Stimulated activated CD4-positive, alpha-beta T cell treated with anti-CD3 and anti-CD28 coated beads, Interleukin-4, amount 100 ng/mL, for 24 hours (primary cell): ENCODE measurements around the gene GMCL1.
"Not testable (repeated sequence)": the region's sequence is repeated elsewhere in the genome, so short reads cannot be mapped to it uniquely, and the experiment has no call there.

Experiments used
- DNase-seq: peaks from one replicate; pipeline ENCODE4 v3.0.0-alpha.2; 2020

Gene GMCL1, protein sequence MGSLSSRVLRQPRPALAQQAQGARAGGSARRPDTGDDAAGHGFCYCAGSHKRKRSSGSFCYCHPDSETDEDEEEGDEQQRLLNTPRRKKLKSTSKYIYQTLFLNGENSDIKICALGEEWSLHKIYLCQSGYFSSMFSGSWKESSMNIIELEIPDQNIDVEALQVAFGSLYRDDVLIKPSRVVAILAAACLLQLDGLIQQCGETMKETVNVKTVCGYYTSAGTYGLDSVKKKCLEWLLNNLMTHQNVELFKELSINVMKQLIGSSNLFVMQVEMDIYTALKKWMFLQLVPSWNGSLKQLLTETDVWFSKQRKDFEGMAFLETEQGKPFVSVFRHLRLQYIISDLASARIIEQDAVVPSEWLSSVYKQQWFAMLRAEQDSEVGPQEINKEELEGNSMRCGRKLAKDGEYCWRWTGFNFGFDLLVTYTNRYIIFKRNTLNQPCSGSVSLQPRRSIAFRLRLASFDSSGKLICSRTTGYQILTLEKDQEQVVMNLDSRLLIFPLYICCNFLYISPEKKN

DNA sequence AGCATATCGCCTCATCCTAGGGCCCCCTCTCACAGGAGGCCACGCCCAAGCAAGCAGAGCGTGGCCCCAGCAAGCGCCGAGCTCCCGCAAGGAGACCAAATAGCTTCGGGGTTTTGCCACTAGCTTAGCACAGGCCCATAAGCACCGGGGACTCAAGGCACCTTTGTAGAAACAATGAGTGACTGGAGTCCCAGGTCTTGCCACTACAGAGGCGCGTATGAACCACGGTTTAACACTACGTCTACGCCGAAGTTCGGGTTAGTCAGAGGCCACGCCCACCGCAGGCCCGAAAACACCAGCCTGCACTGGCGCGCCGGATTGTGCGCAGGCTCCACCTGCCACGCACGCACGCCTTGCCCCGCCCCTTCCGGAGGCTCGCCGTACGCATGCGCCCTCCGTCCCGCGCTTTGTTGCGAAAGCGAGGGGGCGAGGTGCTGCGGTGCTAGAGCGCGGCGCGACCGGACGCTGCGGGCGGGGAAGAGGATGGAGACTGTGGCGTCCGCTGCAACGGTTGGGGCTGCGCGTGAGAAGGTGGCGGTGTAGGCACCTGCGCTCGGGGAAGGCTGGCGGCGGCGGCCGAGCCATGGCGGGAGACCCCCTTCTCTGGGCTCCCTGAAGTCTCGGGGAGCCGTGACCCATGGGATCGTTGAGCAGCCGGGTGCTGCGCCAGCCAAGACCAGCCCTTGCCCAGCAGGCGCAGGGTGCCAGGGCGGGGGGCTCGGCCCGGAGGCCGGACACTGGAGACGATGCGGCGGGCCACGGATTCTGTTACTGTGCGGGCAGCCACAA lies at the start of gene GMCL1:
TSS of gene GMCL1 (plus strand) at position 405 of the 789 bp plus-strand sequence. CDS start at position 638, 233 bp downstream.
- DNase-seq = peak; percentile 98

DNA sequence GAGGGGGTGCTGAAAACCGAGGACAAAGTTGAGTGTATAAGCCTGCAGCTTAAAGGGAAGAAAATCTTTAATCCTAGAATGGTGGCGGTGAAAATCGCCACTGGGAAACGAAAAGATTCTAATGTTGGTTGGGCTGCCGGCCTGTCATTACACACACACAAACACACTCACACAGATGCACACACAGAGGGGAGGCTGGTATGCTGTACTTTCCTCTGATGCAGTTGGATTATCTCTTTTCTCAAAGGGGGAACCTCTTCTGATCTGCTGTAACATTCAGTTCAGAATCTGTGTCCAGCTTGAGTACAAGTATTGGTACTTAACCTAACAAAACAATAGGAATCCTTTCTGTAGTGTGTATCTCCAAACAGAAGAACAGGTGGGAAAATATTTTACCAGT lies 48.5 kb upstream of the GMCL1 start:
- DNase-seq = no peak

DNA sequence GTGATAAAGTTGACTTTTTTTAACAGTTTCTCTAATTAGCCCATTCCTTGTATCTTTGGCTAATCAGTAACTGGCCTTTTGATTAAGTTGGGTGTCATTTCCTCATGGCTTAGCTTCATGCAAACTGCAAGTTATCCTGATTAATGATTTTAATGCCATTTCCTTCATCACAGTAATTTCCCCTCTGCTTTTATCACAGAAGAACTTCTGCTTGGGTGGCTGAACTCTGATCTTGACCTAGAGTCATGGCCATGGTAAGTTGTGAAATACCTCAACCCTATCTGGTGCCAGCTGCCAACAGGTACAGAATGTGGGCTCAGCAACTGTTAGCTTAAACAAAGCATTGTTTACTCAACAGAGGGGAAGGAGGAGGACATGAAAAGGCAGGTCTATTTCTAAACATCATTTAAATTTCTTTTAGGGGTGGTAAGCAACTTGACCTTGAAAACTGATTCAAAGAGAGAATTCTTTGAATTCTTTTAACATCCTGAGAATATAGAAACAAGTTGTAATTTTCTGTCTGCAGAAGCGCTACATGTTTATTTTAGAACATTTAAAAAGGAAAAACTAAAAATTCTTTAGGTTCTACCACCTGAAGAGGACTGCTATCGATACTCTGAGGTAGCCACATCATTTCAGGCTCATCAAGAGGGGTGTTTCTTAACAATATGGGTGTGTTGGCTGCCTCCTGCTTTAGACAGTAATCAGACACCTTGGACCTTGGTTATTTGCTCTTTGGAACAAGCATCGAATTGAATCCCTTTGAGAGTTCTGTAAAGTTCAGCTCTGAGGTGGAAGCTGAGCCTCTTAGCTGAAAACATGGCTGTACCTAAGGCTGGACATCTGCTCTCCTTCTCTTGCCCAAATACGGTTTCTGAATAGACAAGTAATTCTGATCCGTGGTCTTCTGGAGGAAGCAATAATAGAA lies 47.9 kb upstream of the GMCL1 start:
- DNase-seq = no peak

DNA sequence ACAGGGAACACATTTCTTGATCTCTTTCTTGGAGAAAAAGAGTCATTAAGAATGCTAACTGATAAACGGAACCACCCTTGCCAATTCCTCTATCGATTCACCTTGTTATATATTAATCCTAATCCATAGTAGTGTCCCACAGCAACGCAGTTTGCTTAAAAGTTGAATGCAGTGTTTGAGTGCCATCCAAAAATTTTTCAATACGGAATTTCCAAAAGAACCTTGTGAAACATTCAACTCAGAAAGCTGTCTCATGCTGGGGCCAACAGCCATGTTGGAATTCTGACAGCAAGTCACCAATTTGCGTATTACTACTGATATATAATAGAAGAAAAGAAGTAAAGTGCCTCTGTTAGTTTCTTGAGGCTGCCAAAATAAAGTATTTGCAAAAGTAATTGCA lies 45.2 kb upstream of the GMCL1 start:
- no peak for DNase-seq

DNA sequence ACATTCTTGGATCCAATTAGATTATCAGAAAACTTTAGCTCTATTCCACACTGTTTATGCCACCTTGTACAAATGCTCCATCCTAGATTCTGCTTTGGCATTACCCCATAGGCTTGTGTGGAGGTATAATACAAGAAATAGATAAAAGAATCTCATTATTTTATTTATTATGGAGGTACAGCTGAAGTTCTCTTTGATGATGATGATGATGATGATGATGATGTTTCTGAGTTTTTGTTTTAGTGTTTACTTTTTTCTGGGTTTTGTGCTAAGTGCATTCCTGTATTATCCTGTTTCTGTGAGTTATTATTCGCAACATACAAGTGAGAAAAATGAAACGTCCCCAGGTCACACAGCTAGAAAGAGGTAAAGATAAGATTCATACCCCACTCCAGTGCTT lies 44.1 kb upstream of the GMCL1 start:
- no peak for DNase-seq

DNA sequence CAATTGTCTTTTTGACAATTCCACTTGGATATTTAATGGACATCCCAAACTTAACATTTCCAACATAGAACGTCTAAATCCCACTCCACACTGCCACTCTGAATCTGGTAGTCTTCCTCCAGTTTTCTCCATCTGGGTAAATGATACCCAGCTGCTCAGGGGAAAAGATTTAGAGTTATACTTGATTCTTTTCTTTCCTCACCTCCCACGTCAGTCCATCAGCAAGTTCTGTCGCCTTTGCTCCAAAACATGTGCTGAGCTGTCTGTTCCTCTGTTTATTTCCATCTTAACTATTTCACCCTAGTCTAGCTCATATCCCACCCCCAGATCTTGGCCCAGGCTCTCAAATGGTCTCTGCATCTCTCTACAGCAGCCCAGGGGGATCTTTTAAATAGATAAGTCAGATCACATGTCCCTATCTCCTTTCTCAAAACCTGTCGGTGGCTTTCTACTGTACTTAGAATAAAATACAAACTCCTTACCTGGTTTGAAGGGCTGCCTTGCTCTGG lies 43.4 kb upstream of the GMCL1 start:
- DNase-seq = no peak

DNA sequence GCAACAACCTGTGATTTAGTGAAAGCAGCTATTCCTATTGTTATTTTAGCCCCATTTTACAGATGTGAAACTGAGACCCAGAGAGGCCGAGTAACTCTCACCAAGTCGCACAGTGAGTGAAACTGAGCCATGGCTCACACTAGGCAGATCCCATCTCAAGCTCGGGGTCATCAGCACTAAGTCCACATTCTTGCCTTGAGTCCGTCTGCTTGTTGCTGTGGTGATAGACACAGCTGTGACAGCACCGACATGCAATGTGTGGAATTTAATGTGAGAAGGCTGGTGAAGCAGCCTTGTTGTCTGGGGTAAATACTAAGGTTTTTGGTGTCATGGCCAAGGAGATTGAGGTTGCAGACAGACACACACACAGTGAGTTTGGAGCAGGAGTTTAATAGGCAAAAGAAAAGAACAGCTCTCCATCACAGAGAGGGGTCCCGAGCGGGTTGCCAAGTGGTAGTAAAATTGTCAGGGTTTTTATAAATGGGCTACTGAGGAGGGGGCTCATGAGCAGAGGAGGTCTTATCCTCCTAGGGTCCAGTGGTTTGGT lies 40.2 kb upstream of the GMCL1 start:
- no peak for DNase-seq

DNA sequence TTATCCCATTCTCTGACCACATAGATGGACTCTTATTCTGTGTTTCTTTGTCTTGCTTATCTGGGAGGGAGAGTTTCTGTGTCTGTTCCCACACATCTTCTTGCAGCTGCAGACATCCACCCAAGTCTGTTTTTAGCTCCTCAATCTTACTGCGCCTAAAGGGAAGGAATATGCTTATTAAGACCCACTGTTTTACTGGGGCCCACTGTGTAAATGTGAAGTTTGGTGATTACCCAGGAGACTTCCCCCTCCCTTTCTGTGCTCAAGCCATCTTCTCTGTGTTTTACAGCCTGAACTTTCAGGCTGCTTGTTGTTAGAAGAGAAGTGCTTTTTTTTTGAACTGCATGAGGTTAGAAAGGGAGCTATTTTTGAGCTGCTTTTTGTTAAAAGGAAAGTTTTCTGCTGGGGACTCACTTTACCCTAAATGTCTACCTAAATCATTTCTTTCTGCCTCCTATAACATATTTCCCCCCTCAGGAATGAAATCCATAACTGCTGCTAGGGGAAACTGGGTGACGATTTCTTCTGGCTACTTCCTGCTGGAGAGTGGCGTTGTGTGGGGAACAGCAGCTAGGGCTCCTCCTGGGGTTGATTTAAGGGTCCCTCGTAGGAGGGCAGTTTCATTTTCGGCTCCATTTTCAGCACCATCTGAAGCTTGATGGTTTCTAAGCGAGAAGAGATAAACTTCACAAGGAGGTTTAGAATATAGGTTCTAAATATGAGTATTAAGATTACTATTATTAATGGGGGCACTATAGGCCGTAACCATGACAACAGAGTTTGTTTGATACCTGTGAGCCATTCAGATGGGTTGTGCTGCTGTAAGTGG lies 39.5 kb upstream of the GMCL1 start:
- no peak for DNase-seq

DNA sequence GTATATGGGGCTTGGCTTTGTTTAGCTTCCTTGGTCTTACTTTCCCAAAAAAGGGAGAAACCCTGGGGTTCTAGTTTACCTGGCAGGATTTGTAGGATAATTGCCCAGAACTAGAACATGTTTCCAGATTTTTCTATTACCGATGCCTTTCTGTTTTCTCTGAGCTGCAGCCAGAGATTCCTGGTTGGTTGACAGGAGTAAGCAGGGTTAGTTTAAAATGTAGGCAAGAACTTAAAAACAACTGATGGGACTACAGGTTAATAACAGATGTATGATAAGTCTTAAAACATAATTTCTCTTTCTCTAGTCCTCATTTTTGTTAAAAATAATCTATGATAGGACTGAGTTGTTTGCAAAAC lies 38.9 kb upstream of the GMCL1 start:
- no peak for DNase-seq

DNA sequence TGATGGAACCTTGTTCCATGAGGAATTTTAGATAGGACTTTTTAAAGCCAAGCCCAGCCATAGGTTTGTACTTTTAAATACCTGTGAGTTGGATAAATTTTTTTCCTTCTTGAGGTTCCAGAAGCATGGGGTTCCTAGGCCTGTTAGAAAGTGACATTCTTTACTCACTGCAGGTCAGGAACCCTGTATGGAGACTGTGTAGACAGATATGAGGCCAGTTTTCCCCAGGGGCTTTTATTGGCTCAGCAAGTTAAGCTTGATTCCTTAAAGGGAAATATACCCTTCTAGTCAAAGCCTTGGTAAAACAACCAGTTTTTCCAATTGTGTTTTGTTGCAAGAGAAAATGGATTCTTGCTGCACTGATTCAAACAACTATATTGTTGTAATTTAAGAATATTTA lies 38.4 kb upstream of the GMCL1 start:
- DNase-seq = no peak

DNA sequence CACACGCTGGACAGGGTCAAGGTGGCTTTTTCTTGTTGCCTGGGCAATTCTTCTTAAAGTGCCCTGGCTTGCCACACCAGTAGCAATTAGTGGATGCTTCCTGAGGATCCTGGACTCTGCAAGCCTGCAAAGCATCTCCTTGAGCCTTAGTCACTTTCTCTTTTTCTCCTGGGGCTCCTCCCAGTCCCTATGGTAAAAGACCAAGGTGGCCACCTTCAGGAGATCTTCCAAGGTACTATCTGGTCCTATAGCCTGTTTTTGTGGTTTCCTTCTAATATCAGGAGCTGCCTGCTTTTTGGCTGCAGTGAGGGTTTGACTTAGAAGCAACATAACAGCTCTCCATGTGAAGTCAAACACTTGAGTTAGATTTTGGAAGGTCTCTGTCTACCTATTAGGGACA lies 33.3 kb upstream of the GMCL1 start:
- DNase-seq = no peak

DNA sequence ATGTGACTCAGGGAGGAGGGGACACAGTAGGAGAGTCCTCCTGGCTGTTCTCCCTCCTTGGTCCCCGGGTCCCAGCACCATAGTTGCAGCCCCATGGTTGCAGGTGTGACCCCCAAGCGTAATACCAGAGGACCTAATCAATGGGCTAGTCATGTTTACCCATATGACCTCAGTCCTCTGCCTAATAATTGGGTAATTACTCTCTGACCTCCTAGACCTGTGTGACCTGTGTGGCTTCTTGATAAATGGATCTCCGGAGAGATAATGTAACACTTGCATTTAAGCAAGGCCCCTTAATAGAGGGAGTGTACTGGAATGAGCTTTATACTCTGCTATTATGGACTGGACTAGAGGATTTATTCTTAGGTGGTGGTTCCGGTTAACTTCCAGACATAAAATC lies 32.2 kb upstream of the GMCL1 start:
- DNase-seq = no peak

DNA sequence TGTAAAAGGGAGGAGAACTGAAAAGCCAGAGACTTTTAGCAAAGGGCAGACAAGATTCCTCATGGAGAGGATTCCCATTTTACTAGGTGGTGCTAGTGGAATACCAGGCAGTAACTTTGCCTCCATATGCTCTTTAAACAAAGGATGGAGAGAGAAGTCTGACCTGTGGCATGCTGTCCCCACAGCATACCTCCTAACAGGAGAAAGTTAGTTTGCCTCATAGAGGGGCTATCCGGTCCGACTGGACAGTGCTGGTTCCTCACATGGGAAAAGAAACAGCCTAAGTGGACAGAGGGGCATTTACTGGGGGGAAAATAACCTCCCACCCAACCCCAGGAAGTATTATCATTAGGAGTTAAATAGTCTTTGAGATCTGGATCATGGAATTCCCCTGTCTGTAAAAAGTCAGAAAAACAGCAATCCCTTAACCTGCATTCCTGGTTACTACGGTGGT lies 31.6 kb upstream of the GMCL1 start:
- DNase-seq = no peak

DNA sequence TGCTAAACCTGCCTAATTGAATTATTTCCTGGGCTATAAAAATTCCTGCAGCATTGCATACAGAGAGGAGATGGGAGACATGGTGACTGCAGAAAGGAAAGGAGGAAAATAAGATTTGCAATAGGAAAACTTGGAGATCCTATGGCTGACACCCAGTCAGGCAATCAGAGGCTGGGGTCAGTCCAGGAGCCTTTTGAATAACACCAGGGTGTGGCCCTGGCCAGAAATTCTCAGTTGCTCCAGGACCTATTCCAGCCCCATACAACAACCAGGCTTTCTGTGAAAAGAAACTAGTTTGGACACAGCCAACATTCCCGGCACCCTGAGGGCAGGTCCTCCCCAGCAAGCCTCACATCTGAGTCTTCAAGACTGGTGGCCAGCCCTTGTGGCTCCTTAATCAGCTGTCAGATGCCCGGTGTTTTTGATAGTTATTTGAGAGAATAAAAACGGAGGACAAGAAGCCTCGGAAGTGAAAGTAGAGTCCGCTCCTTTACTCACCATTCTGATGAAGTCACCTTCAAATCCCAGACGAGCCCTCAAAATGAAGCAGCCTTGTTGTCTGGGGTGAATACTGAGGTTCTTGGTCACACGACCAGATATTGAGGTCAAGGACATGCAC lies 31.1 kb upstream of the GMCL1 start:
- DNase-seq = no peak

DNA sequence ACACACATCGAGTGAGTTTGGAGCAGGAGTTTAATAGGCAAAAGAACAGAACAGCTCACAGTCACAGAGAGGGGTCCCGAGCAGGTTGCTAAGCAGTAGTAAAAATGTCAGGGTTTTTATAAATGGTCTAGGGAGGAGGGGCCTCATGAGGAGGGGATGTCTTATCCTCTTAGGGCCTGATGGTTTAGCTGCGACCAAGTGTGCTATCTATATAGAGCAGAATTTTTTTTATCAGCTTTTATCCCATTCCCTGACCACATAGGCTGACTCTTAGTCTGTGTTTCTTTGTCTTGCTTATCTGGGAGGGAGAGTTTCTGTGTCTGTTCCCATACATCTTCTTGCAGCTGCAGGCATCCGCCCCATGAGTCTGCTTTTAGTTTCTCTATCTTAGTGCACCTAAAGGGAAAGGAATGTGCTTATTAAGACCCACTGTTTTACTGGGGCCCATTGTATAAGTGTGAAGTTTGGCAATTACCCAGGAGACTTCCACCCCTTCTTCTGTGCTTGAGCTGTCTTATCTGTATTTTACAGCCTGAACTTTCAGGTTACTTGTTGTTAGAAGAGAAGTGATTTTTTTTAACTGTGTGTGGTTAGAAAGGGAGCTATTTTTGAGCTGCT lies 30.4 kb upstream of the GMCL1 start:
- no peak for DNase-seq

DNA sequence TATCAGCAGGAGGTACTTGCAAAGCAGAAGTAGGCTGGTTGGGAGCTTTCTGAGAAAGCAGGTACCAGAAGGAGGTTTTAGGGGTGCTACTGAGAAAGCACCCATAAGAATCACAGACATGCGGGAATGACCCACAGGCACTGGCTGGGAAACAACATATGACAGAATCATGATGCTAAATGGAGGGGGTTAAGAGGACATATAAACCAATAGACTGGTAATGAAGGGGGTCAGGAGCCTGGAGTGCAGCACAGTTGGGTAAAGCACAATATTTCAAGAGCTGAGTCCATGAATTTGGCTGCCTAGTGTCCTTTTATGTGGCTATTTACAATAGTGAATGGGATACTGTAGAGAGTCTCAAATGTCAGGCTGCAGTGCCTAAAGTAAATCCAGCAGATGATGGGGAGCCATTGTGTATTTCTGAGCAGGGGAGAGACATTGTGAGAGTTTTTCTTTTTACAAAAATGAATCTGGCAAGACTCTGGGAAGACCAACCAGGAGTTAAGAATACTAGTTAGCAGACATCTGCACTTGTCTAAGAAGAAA lies 27.6 kb upstream of the GMCL1 start:
- DNase-seq = no peak

DNA sequence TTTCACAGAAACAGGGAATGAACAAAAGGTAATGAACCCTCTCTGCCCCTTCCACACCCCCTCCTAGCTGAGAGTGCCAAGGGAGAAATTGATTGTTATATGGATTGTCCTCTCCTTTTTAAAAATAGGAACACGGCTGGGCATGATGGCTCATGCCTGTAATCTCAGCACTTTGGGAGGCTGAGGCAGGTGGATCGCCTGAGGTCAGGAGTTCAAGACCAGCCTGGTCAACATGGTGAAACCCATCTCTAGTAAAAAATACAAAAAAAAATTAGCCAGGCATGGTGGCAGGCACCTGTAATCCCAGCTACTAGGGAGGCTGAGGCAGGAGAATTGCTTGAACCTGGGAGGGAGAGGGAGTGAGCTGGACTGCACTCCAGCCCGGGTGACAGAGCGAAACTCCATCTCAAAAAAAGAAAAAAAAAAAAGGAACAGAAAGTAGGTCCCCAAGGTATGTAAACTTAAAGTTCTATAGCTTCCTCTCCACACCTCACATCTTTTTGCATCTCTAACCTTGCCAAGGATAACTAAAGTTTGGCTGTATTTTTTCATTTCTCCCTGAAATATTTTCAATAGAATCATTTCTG lies 26.6 kb upstream of the GMCL1 start:
- DNase-seq = not testable (repeated sequence)

DNA sequence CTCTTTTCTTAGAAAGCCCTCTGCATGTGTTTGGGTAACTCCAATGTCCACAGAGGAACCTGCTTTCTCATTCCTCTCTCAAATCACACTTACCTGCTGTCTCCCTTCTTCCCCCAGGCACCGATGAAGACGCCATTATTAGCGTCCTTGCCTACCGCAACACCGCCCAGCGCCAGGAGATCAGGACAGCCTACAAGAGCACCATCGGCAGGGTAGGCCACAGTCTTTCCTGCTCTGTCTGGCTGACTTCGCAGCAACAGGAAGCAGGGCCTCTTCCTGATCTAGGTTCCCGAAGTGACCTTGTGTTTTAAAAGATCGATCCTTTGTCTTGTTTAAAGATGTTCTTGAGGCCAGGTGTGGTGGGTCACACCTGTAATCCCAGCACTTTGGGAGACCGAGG lies 25.0 kb upstream of the GMCL1 start:
- no peak for DNase-seq

DNA sequence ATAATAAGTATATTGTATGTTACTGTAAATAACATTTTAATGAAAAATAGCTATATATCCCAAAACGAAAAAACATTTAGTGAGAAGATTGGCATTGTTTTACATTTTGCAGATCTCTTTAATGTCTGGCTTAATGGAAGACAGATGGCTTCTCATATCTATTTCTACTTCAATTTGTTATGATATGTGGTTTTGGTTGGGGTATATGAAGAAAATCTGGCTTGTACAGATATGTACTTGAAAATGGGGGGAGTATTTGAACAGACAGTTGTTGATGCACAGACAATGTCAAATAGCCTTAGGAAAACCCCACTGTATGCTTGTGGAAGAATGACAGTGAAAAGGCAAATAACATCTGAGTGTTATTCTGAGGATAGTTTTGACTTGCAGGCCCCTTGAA lies 23.6 kb upstream of the GMCL1 start:
- DNase-seq = no peak
